ENCODE measurements around the gene TIGD4.

TIGD4 gene

DNA sequence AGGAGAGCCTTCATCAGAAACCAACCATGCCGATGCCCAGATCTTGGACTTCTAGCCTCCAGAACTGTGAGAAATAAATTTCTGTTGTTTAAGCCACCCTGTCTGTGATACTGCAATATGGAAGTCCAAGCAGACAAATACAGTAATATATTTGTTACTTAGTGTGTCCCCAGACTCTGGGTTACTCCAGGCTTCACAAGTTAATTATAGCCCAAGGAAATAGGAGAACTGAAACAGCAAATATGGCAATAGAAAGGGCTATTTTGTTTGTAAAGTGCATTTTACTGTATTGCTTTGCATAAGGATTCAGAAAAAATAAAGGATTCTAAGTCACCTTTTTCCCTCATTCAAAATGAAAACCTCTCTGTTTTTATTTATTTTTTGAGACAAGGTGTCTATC is 15.7 kb downstream of the TIGD4 start:
- no peak for DNase-seq (ENCODE audit: low read depth)

DNA sequence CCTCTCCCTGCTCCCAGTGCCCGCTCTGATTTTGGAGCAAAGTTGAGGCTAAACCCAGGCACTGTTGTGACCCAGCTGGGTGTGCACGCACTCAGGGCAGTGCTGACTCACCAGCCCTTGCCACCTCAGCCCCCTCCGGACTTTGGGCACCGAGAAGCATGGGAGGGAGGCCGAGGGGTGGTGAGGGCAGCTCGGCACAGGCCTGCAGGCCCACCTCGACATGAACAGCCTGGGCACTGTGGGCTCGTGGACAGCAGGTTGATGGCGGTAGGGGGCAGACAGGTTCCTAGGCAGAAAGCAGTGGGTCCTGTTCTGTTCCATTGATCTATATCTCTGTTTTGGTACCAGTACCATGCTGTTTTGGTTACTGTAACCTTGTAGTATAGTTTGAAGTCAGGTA is 30.9 kb downstream of the TIGD4 start:
- no peak overlapping the region for H3K4me3 ChIP-seq (ENCODE audit: low read depth, low read length)
- no peak for DNase-seq (ENCODE audit: low read depth)
- TF ChIP-seq MYC (IDR thresholded peaks at IDR 0.05; ENCODE audit: low read depth, low read length) (no peak), POLR2A (IDR thresholded peaks at IDR 0.05; ENCODE audit: extremely low read depth, insufficient read length) (no peak)
- TF ChIP-seq, protein P1, sequence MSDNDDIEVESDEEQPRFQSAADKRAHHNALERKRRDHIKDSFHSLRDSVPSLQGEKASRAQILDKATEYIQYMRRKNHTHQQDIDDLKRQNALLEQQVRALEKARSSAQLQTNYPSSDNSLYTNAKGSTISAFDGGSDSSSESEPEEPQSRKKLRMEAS (IDR thresholded peaks at IDR 0.05; ENCODE audit: low read depth, low read length) = no peak
- TF ChIP-seq, protein P2, sequence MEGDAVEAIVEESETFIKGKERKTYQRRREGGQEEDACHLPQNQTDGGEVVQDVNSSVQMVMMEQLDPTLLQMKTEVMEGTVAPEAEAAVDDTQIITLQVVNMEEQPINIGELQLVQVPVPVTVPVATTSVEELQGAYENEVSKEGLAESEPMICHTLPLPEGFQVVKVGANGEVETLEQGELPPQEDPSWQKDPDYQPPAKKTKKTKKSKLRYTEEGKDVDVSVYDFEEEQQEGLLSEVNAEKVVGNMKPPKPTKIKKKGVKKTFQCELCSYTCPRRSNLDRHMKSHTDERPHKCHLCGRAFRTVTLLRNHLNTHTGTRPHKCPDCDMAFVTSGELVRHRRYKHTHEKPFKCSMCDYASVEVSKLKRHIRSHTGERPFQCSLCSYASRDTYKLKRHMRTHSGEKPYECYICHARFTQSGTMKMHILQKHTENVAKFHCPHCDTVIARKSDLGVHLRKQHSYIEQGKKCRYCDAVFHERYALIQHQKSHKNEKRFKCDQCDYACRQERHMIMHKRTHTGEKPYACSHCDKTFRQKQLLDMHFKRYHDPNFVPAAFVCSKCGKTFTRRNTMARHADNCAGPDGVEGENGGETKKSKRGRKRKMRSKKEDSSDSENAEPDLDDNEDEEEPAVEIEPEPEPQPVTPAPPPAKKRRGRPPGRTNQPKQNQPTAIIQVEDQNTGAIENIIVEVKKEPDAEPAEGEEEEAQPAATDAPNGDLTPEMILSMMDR (IDR thresholded peaks at IDR 0.05; ENCODE audit: low read depth, low read length) = no peak

More for the DNA sequence above, 15.7 kb downstream of the TIGD4 start:
- no peak overlapping the region for H3K4me3 ChIP-seq (ENCODE audit: low read depth, low read length)
- TF ChIP-seq, protein P2 (IDR thresholded peaks at IDR 0.05; ENCODE audit: low read depth, low read length) = no peak
- TF ChIP-seq MYC (IDR thresholded peaks at IDR 0.05; ENCODE audit: low read depth, low read length) = no peak
- TF ChIP-seq, protein P1 (IDR thresholded peaks at IDR 0.05; ENCODE audit: low read depth, low read length) = no peak
- TF ChIP-seq POLR2A (IDR thresholded peaks at IDR 0.05; ENCODE audit: extremely low read depth, insufficient read length) = no peak

DNA sequence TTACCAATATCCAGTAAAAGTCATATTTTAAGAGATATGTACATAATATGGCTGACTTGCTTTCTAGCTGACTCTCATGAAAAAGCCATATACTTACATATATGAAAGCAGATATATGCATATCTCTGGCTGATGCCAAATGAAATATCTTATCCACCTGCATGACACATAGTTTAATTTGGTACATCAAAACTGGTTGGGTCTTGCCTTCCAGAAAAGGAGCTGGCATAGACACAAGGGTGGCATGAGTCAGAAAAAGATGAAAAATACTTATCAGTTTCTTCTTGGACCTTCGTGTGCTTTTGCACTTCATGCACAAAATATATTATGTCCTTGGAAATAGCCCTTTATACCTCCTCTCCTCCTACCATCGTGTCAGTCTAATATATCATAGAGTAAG is 32.1 kb downstream of the TIGD4 start:
- TF ChIP-seq, protein P1 (IDR thresholded peaks at IDR 0.05; ENCODE audit: low read depth, low read length) = no peak
- TF ChIP-seq, protein P2 (IDR thresholded peaks at IDR 0.05; ENCODE audit: low read depth, low read length) = no peak
- TF ChIP-seq POLR2A (IDR thresholded peaks at IDR 0.05; ENCODE audit: extremely low read depth, insufficient read length) (no peak), MYC (IDR thresholded peaks at IDR 0.05; ENCODE audit: low read depth, low read length) (no peak)

DNA sequence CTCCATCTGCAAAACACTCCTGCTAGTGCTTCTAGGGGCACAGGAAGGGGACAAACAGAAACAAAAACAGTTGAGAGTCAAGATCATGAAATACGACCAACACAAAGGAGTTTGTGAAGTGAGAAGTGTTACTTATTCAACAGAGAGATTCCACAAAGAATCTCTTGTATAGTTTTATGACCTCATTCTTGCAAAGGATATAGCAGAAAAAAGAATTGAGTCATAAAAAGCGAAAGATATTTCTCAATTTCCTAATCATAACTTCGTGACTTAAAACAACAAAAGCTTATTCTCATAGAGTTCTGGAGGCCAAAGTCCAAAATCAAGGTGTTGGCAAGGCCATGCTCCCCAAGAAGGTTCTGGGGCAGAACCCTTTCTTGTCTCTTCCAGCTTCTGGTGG is 40.7 kb downstream of the TIGD4 start:
- no peak overlapping the region for H3K4me3 ChIP-seq (ENCODE audit: low read depth, low read length)
- DNase-seq (ENCODE audit: low read depth) = no peak
- TF ChIP-seq POLR2A (IDR thresholded peaks at IDR 0.05; ENCODE audit: extremely low read depth, insufficient read length) (no peak), MYC (IDR thresholded peaks at IDR 0.05; ENCODE audit: low read depth, low read length) (no peak)
- TF ChIP-seq, protein P1 (IDR thresholded peaks at IDR 0.05; ENCODE audit: low read depth, low read length) = no peak
- TF ChIP-seq, protein P2 (IDR thresholded peaks at IDR 0.05; ENCODE audit: low read depth, low read length) = no peak

More for the DNA sequence above, 32.1 kb downstream of the TIGD4 start:
- DNase-seq (ENCODE audit: low read depth) = no peak
- H3K4me3 ChIP-seq (ENCODE audit: low read depth, low read length) = no peak overlapping the region

DNA sequence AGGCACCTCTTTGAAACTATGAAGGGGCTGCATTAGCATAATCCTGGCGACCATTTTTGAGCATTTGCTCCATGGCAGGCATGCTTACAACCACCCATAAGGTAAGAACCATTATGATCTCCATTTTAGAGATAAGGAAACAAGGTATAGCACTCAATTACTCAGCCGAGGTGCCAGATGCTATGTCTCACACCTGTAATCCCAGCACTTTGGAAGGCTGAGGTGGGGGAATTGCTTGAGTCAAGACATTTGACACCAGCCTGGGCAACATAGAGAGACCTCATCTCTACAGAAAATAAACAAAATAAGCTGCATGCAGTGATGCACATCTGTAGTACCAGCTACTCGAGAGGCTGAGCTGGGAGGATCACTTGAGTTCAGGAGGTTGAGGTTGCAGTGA is 43.6 kb downstream of the TIGD4 start:
- no peak for TF ChIP-seq MYC (IDR thresholded peaks at IDR 0.05; ENCODE audit: low read depth, low read length)
- no peak overlapping the region for H3K4me3 ChIP-seq (ENCODE audit: low read depth, low read length)
- no peak for DNase-seq (ENCODE audit: low read depth)

DNA sequence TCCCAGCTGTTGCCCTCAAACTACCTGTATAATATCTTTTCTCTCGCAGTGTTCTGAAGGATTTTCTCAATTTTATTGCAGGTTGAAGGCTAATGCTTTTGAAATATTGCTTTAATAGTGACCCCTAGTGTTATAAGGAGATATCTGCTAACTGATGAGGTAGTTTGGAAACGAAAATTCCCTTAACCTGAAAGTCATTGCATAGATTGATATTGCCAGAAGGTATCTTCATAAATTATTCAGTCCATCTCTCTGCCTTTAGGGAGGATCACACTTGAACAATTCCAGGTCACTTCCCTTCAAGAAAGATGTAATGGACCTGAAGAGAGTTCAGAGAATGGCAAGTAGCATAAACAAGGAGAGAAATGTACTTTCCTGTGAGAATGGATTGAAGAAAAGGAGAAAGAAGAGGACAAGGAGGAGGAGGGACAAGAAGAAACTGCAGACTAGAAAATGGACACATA is 44.1 kb downstream of the TIGD4 start:
- DNase-seq (ENCODE audit: low read depth) = peak; percentile 57
- no peak overlapping the region for H3K4me3 ChIP-seq (ENCODE audit: low read depth, low read length)
- TF ChIP-seq, protein P2 (IDR thresholded peaks at IDR 0.05; ENCODE audit: low read depth, low read length) = peak; percentile 31
- no peak for TF ChIP-seq MYC (IDR thresholded peaks at IDR 0.05; ENCODE audit: low read depth, low read length)
- TF ChIP-seq, protein P1 (IDR thresholded peaks at IDR 0.05; ENCODE audit: low read depth, low read length) = no peak

Measured in NB4 (cell line).